Neutrophil (primary cell): ENCODE results near the gene DVL1.

ENCODE experiments used
- H3K27ac ChIP-seq: fragments of 200-600 bp; sonication (generic); 2 replicates; pipeline ENCODE4 v1.5.1; 2016; ENCODE audit warnings: mild to moderate bottlenecking, moderate library complexity
- H3K27me3 ChIP-seq: fragments of 200-600 bp; sonication (generic); 2 replicates; pipeline ENCODE4 v1.6.0; 2016; ENCODE audit warnings: mild to moderate bottlenecking
- H3K36me3 ChIP-seq: fragments of 200-600 bp; sonication (generic); 2 replicates; pipeline ENCODE4 v1.5.1; 2017
- H3K4me1 ChIP-seq, 2 experiments: fragments of 200-600 bp in 1 of 2; sonication (generic) in 1 of 2; 1 replicate in 1 of 2; 2 replicates in 1 of 2; pipeline versions ENCODE4 v1.5.1 to v1.6.1; 2013 to 2016; ENCODE audit warnings: low read depth in 1 of 2, low read length in 1 of 2, mild to moderate bottlenecking in 1 of 2, moderate library complexity in 1 of 2; ENCODE audit not compliant: control insufficient read depth in 1 of 2, insufficient read depth in 1 of 2
- H3K4me3 ChIP-seq, 2 experiments: fragments of 200-600 bp in 1 of 2; sonication (generic) in 1 of 2; 1 replicate in 1 of 2; 2 replicates in 1 of 2; pipeline ENCODE4 v1.5.1; 2013 to 2016; ENCODE audit warnings: low read depth in 1 of 2, low read length in 1 of 2, mild to moderate bottlenecking in 1 of 2, moderate library complexity in 1 of 2
- H3K9me3 ChIP-seq: fragments of 200-600 bp; sonication (generic); 2 replicates; pipeline ENCODE4 v1.5.1; 2016
- TF ChIP-seq, protein P1 (sequence below): fragments of 200-600 bp; sonication (generic); IDR thresholded peaks from 2 replicates; pipeline ENCODE4 v1.5.1; 2016; ENCODE audit warnings: antibody characterized with exemption

Gene DVL1

DNA sequence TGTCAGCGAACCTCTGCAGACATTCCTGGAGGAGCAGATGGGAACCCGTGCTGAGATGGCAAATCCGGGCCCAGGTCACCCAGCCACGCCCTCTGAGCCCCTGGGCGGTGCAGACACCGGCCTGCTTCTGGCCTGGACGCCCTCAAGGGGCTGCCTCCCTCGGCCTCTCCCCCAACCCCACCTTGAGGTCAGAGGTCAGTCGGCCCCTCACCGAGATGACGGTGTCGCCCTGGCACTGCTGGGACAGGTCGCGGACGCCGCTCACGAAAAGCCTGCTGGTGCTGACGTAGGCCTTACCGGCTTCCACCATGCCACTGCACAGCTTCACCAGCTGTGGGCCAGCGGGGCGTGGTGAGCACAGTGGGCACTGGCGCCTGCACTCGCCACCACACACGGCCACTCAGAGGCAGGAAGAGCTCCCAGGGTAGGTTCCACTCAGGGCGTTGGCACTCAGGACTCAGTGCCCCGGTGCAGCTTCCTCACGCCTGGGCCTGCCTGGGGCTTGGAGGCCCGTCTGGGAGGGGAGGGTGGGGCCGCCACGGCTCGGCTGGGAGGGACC, 46.2 kb downstream of the DVL1 start:
- Histone ChIP-seq H3K36me3 (peaks cover 2% of the 10 kb centered on the region), H3K9me3 (no peaks in the 10 kb centered on the region), H3K4me1 (peaks cover 28 to 31% of the 10 kb centered on the region in 2 experiments), H3K27me3 (no peaks in the 10 kb centered on the region), H3K4me3 (no peak overlapping the region), H3K27ac (no peak overlapping the region)
- TF ChIP-seq, protein P1, sequence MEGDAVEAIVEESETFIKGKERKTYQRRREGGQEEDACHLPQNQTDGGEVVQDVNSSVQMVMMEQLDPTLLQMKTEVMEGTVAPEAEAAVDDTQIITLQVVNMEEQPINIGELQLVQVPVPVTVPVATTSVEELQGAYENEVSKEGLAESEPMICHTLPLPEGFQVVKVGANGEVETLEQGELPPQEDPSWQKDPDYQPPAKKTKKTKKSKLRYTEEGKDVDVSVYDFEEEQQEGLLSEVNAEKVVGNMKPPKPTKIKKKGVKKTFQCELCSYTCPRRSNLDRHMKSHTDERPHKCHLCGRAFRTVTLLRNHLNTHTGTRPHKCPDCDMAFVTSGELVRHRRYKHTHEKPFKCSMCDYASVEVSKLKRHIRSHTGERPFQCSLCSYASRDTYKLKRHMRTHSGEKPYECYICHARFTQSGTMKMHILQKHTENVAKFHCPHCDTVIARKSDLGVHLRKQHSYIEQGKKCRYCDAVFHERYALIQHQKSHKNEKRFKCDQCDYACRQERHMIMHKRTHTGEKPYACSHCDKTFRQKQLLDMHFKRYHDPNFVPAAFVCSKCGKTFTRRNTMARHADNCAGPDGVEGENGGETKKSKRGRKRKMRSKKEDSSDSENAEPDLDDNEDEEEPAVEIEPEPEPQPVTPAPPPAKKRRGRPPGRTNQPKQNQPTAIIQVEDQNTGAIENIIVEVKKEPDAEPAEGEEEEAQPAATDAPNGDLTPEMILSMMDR, result no peak

DNA sequence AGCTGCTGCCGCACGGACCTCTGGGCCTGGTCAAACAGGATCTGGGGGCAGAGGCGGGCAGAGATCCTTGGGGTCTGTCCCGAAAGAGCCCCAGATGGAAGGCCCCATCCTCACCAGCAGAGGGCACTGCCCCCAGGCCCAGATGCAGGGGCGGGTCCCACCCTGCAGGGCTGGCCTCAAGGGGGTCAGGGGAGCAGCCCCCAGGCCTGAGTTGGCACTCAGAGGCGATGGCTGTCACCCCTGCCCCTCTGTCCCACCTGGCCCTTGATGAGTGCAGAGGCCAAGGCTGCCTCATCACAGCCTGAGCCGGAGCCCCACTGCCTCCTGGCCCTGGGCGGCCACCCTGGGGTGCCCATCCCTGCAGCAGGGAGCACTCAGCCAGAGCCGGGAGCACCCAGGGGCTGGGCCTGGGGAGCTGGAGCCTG, 47.2 kb downstream of the DVL1 start:
- Histone ChIP-seq H3K27ac (no peak overlapping the region), H3K9me3 (no peaks in the 10 kb centered on the region), H3K4me1 (peaks cover 23 to 27% of the 10 kb centered on the region in 2 experiments), H3K27me3 (no peaks in the 10 kb centered on the region), H3K36me3 (peaks cover 8% of the 10 kb centered on the region), H3K4me3 (no peak overlapping the region)
- TF ChIP-seq, protein P1, result no peak

DNA sequence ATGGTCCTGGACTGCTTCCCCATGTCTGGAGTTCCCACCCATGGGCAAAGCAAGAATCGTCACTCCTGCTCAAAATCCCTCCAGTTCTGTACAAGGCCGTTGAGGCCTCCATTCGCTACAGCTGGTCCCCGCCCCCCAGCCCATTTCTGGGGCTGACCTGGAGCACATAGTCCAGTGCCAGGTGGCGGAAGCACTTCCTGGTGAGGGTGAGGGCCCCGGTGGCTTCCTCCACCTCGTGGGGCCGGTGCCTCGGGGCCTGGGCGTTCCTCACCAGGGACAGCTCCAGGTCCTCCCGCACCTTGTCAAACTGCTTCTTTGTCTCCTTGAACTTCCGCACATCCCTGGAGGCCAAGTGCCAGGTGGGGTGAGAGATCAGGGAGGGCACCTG, 48.9 kb downstream of the DVL1 start:
- peaks cover 7 to 10% of the 10 kb centered on the region in 2 experiments for H3K4me1 ChIP-seq
- H3K9me3 ChIP-seq, result no peaks in the 10 kb centered on the region
- no peak overlapping the region for H3K4me3 ChIP-seq
- H3K27me3 ChIP-seq, result no peaks in the 10 kb centered on the region
- H3K36me3 ChIP-seq, result peaks cover 24% of the 10 kb centered on the region
- no peak overlapping the region for H3K27ac ChIP-seq
- TF ChIP-seq, protein P1, result no peak

DNA sequence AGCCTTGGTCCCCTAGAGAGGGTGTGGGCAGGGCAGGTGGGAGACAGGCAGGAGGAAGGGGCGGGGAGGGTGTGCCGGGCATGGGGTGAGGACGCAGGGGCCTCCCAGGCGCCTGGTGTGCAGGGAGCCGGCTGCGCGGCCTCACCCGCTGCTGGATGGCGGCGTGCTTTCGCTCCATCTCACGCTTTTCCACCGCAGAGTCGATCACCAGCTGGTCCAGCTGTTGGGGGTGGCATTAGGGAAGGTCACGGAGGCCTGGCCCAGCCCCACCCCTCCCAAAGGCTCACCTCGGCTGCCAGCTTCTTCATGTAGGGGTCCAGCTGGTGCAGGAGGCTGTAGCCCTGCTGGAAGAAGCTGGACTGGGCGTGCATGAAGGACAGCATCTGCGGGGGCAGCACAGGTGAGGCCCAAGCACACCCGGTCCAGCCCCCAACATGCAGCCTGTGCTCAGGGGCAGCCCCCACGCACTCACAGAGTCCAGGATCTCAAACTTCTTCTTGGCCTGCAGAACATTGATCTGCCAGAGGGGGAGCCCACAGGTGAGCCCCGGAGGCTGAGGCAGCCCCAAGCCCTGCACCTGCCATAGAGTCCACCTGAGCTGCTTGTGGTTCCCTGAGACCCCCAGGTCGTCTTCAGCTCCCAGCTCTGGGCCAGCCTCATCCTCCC, 49.4 kb downstream of the DVL1 start:
- TF ChIP-seq, protein P1, result no peak
- no peaks in the 10 kb centered on the region for H3K9me3 ChIP-seq
- H3K36me3 ChIP-seq, result peaks cover 29% of the 10 kb centered on the region
- no peak overlapping the region for H3K4me3 ChIP-seq
- no peak overlapping the region for H3K27ac ChIP-seq
- H3K27me3 ChIP-seq, result no peaks in the 10 kb centered on the region
- H3K4me1 ChIP-seq, result peaks cover 1 to 5% of the 10 kb centered on the region in 2 experiments

DNA sequence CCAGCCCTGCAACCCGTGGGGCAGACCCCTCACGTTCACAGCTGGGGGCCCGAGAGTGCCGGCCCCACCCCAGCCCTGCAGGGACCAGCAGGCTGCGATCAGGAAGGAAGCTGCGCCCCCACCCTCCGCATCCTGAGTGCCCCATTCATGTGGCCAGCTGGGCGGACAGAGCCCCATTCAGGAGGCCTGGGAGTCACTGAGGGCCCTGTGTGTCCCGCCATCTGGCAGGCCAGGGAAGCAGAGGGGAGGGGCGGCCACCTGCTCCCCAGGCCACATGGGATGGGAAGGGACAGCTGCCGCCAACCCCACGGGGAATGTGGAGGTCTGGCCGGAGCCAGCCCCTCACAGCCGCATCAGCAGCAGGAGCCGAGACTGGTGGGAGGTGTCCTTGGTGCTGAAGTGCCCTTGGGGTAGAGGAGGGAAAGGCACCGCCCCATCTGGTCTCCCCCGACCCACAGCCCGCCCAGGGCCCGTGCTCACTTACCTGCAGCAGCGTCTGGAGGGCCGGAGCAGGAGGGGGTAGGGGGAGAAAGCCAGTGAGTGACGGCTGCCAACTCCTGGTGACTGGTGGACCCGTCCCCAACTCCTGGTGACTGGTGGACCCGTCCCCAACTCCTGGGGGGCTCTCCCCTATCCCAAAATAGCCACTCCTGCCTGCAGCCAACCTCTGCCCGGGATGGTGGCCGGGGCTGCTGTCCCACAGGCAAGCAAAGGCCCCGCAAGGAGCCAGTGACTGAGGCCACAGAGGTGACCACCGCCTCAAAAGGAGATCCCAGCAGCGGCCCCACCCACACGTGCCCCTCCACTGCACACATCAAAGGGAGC, 50.1 kb downstream of the DVL1 start:
- Histone ChIP-seq H3K27me3 (no peaks in the 10 kb centered on the region), H3K4me1 (no peaks in the 10 kb centered on the region), H3K9me3 (no peaks in the 10 kb centered on the region), H3K36me3 (peaks cover 35% of the 10 kb centered on the region), H3K4me3 (no peak overlapping the region), H3K27ac (no peak overlapping the region)
- TF ChIP-seq, protein P1, result no peak
